Endothelial cell of umbilical vein (primary cell): ENCODE data around the gene PANX3. TPM values are rescaled to one million over a fixed set of nuclear protein-coding genes. Genes with fewer than 3 reads are reported as not detected.

Experiments
- BruUV-seq: library from RNA; stranded (reverse); fragments of 400-500 nt; replicated peaks from 2 replicates; lab custom pipeline; 2021; lab: Mats Ljungman, UMichigan
- CTCF ChIA-PET: fragments of 300-600, 350-600 bp; sonication (Branson Sonifier 250); formaldehyde crosslinking; loops from one replicate; lab custom pipeline; 2021; ENCODE audit warnings: antibody characterized with exemption, inconsistent platforms; lab: Charles Lee
- POLR2A ChIA-PET: fragments of 300-600, 350-600 bp; sonication (Branson Sonifier 250); formaldehyde crosslinking; loops from one replicate; lab custom pipeline; 2021; ENCODE audit warnings: antibody characterized with exemption, inconsistent platforms; lab: Charles Lee
- DNase-seq: peaks from one replicate; pipeline ENCODE4 v3.0.0-alpha.2; 2011; ENCODE audit warnings: low read depth, low spot score
- FAIRE-seq: peaks from 2 replicates; lab custom pipeline; 2011; peaks lifted over from hg19 to GRCh38; lab: Jason Lieb, UNC
- H2AFZ ChIP-seq: 2 replicates; pipeline ENCODE4 v1.6.0; 2012; ENCODE audit warnings: low read depth, low read length, control low read depth, inconsistent platforms
- H3K27ac ChIP-seq: 2 replicates; pipeline ENCODE4 v1.5.1; 2011; ENCODE audit warnings: low read depth, mild to moderate bottlenecking, control low read depth, low read length, moderate library complexity; ENCODE audit not compliant: insufficient read depth
- H3K27me3 ChIP-seq, 2 experiments: 2 replicates each; pipeline versions ENCODE4 v1.6.0 to v1.6.1; 2011; ENCODE audit warnings: low read length in 2 of 2, mixed read lengths in 1 of 2; ENCODE audit not compliant: control insufficient read depth in 2 of 2, insufficient read depth in 2 of 2
- H3K36me3 ChIP-seq, 2 experiments: 2 replicates in 1 of 2; 3 replicates in 1 of 2; pipeline ENCODE4 v1.5.1; 2011; ENCODE audit warnings: low read length in 2 of 2, mild to moderate bottlenecking in 1 of 2, moderate library complexity in 1 of 2; ENCODE audit not compliant: control insufficient read depth in 2 of 2, insufficient read depth in 2 of 2; ENCODE audit errors: extremely low read depth in 1 of 2
- H3K4me1 ChIP-seq: 3 replicates; pipeline ENCODE4 v1.5.1; 2011; ENCODE audit warnings: mild to moderate bottlenecking, low read length; ENCODE audit not compliant: control insufficient read depth, insufficient read depth; ENCODE audit errors: extremely low read depth
- H3K4me2 ChIP-seq: 2 replicates; pipeline ENCODE4 v1.6.1; 2011; ENCODE audit warnings: low read length, control low read depth, mixed read lengths; ENCODE audit not compliant: insufficient read depth
- H3K4me3 ChIP-seq, 3 experiments: fragments of 200-600 bp in 1 of 3; sonication (generic), shearing (Covaris generic) in 1 of 3; replicated peaks in 1 of 3; 2 replicates each; pipeline ENCODE4 v1.5.1; 2011 to 2016; ENCODE audit warnings: control low read depth in 3 of 3, low read length in 3 of 3, mild to moderate bottlenecking in 2 of 3, inconsistent platforms in 1 of 3, low read depth in 1 of 3, moderate library complexity in 1 of 3; ENCODE audit not compliant: insufficient read depth in 1 of 3
- H3K79me2 ChIP-seq: 2 replicates; pipeline ENCODE4 v1.6.0; 2012; ENCODE audit warnings: low read length, inconsistent platforms; ENCODE audit not compliant: control insufficient read depth, insufficient read depth
- H3K9ac ChIP-seq: replicated peaks from 2 replicates; pipeline ENCODE3; 2011; ENCODE audit warnings: low read length, control low read depth; ENCODE audit not compliant: insufficient read depth; ENCODE audit errors: extremely low read depth
- H3K9me1 ChIP-seq: replicated peaks from 3 replicates; pipeline ENCODE4 v1.6.0; 2011; ENCODE audit warnings: mild to moderate bottlenecking, low read length; ENCODE audit not compliant: control insufficient read depth, insufficient read depth; ENCODE audit errors: extremely low read depth
- H3K9me3 ChIP-seq: replicated peaks from 2 replicates; pipeline ENCODE4 v1.5.1; 2012; ENCODE audit warnings: low read length, inconsistent platforms; ENCODE audit not compliant: control insufficient read depth, insufficient read depth
- H4K20me1 ChIP-seq: replicated peaks from 2 replicates; pipeline ENCODE3; 2011; ENCODE audit warnings: mild to moderate bottlenecking, low read length; ENCODE audit not compliant: control insufficient read depth, insufficient read depth; ENCODE audit errors: extremely low read depth
- CTCF ChIP-seq, 2 donors: IDR thresholded peaks; 1 replicate in 1 of 2; 2 replicates in 1 of 2; pipeline ENCODE4 v1.5.1; 2011; ENCODE audit warnings: low read length in 2 of 2, mild to moderate bottlenecking in 2 of 2, moderate library complexity in 2 of 2, control low read depth in 1 of 2, inconsistent platforms in 1 of 2, low read depth in 1 of 2; ENCODE audit not compliant: insufficient read depth in 1 of 2; ENCODE audit errors: extremely low read depth in 1 of 2
- EZH2 ChIP-seq: IDR thresholded peaks from 2 replicates; pipeline ENCODE4 v1.6.1; 2012; ENCODE audit warnings: borderline replicate concordance, low read depth, mild to moderate bottlenecking, moderate library complexity, low read length, inconsistent platforms; ENCODE audit not compliant: severe bottlenecking
- FOS ChIP-seq: IDR thresholded peaks from 2 replicates; pipeline ENCODE4 v1.6.1; 2011; ENCODE audit warnings: mild to moderate bottlenecking, low read length, moderate library complexity, borderline replicate concordance; ENCODE audit not compliant: insufficient read depth
- GATA2 ChIP-seq: IDR thresholded peaks from 2 replicates; pipeline ENCODE4 v1.7.0; 2011; ENCODE audit warnings: low read depth, mild to moderate bottlenecking, moderate library complexity, mixed read lengths, low read length; ENCODE audit not compliant: insufficient read length, insufficient read depth
- JUN ChIP-seq: IDR thresholded peaks from 2 replicates; pipeline ENCODE4 v1.6.1; 2011; ENCODE audit warnings: borderline replicate concordance, low read depth; ENCODE audit not compliant: insufficient read length, insufficient read depth
- MAX ChIP-seq: IDR thresholded peaks from 2 replicates; pipeline ENCODE4 v1.6.1; 2011; ENCODE audit not compliant: insufficient read depth, insufficient read length
- MYC ChIP-seq: IDR thresholded peaks from one replicate; pipeline ENCODE4 v1.6.1; 2011; ENCODE audit warnings: mild to moderate bottlenecking, low read depth, low read length
- POLR2A ChIP-seq: IDR thresholded peaks from 2 replicates; pipeline ENCODE4 v1.6.1; 2012; ENCODE audit warnings: low read depth, mild to moderate bottlenecking, control low read depth, low read length
- POLR2AphosphoS5 ChIP-seq: IDR thresholded peaks from 2 replicates; pipeline ENCODE4 v1.6.1; 2012; ENCODE audit warnings: low read depth, mild to moderate bottlenecking, control low read depth, low read length, moderate library complexity; ENCODE audit not compliant: insufficient read depth
- dilution Hi-C: fragments of 300-500 bp; cut with MboI; formaldehyde crosslinking; loops from one replicate; pipeline ENCODE4 v1.15.0; 2019; ENCODE audit warnings: low sequenced_read_pairs; ENCODE audit not compliant: extremely low pct_ligation_motif_present
- intact Hi-C: fragments of 100-400 bp; cut with micrococcal nuclease; formaldehyde crosslinking; loops from one replicate; pipeline ENCODE4 v1.10.0; 2022
- polyA plus RNA-seq, 4 experiments: library from polyadenylated mRNA; depleted of rRNA in 3 of 4; stranded (reverse) in 3 of 4; unstranded in 1 of 4; fragments of >200 nt; gene quantifications; 2 replicates each; pipeline versions ENCODE4 v1.2.1 to v1.2.3, GENCODE V29; 2011 to 2012; ENCODE audit warnings: missing spikeins in 1 of 4
- total RNA-seq: library from RNA; stranded (reverse); gene quantifications from 2 replicates; pipeline ENCODE4 v1.2.3, GENCODE V29; 2021

PANX3 gene
- total and polyA plus RNA-seq, 2 donors (not counting 3 experiments of a cell fraction or from before 2014, with no cell fraction given) = not detected

GRCh38 chr11:124662106-124662505, 50.9 kb downstream of the PANX3 start:
- no peaks in the 10 kb centered on the region for H3K9me3 ChIP-seq
- DNase-seq (no peak), FAIRE-seq (no peak)
- ChIA-PET CTCF (interaction anchor here (0.9 to 3.1 kb wide), 5 partner anchors 17 to 214 kb away, joined by 3 to 21 read pairs (median 5); no protein-coding TSS in a partner anchor), POLR2A (no interaction called here)
- H3K9ac ChIP-seq = no peak overlapping the region
- dilution Hi-C loops (loop anchor here (10.0 kb wide), 1 partner anchor 173 kb away; no protein-coding TSS in a partner anchor), intact Hi-C loops (no loop called here)
- no peaks in the 10 kb centered on the region for H3K79me2 ChIP-seq
- H3K27ac ChIP-seq = no peak overlapping the region
- TF ChIP-seq MYC (no peak), GATA2 (no peak), POLR2AphosphoS5 (no peak), EZH2 (no peak), JUN (no peak), CTCF (IDR thresholded peaks at IDR 0.05; ENCODE audit: extremely low read depth in 1 of 2, insufficient read depth in 1 of 2, low read depth in 1 of 2, low read length in 2 of 2) (no peak), MAX (no peak), POLR2A (no peak), FOS (no peak)
- H3K4me3 ChIP-seq = no peak overlapping the region
- H3K9me1 ChIP-seq = no peaks in the 10 kb centered on the region
- no TSS peak for BruUV-seq
- H3K4me2 ChIP-seq = no peak overlapping the region
- H4K20me1 ChIP-seq = no peaks in the 10 kb centered on the region
- H3K4me1 ChIP-seq = no peaks in the 10 kb centered on the region
- H3K36me3 ChIP-seq = no peaks in the 10 kb centered on the region
- no peaks in the 10 kb centered on the region for H3K27me3 ChIP-seq
- no peak overlapping the region for H2AFZ ChIP-seq
